HCT116 (cell line): Measurements from ENCODE around the gene FKBP7. TPM values are rescaled to one million over a fixed set of nuclear protein-coding genes. Genes with fewer than 3 reads are reported as not detected.

Experiments used
- ATAC-seq: fragments of 200-7000 bp; cut with Tn5 transposase; 2 replicates; pipeline ENCODE4 v1.9.1; 2020; ENCODE audit warnings: mild to moderate bottlenecking, moderate library complexity
- BruUV-seq: library from RNA; stranded (reverse); fragments of 400-500 nt; replicated peaks from 2 replicates; lab custom pipeline; 2021; lab: Mats Ljungman, UMichigan
- CTCF ChIA-PET: fragments of 300-600 bp; sonication (Branson Sonifier 250); formaldehyde crosslinking; loops from one replicate; lab custom pipeline; 2021; ENCODE audit warnings: antibody characterized with exemption; lab: Charles Lee
- POLR2A ChIA-PET: fragments of 300-600, 350-600 bp; sonication (Branson Sonifier 250); formaldehyde crosslinking; loops from one replicate; lab custom pipeline; 2021; ENCODE audit warnings: antibody characterized with exemption; lab: Charles Lee
- RAD21 ChIA-PET, 2 experiments: fragments of 300-600 bp; sonication (Branson Sonifier 250); formaldehyde crosslinking; loops; one replicate each; lab custom pipeline; 2023; ENCODE audit warnings: low total read pairs in 2 of 2; ENCODE audit not compliant: uncharacterized antibody in 2 of 2, unreplicated experiment in 2 of 2, low non-redundant PET in 1 of 2; lab: Charles Lee
- DNase-seq: peaks from one replicate; pipeline ENCODE4 v3.0.0-alpha.2; 2010; ENCODE audit warnings: low read depth, low spot score
- H2AFZ ChIP-seq: fragments of 200-600 bp; shearing (Covaris generic), sonication (generic); 2 replicates; pipeline ENCODE4 v1.6.1; 2017; ENCODE audit warnings: low read depth, mixed run types, mixed read lengths, antibody characterized with exemption, low read length; ENCODE audit not compliant: poor library complexity, severe bottlenecking
- H3K27ac ChIP-seq: 2 replicates; pipeline ENCODE4 v1.5.1; 2012; ENCODE audit warnings: low read depth, low read length
- H3K27me3 ChIP-seq: fragments of 200-600 bp; sonication (generic); 2 replicates; pipeline ENCODE4 v1.6.1; 2016; ENCODE audit warnings: mixed run types, low read length, mixed read lengths; ENCODE audit not compliant: insufficient read depth
- H3K36me3 ChIP-seq, 2 experiments: fragments of 200-500 bp in 1 of 2; fragments of 200-600 bp in 1 of 2; sonication (Bioruptor generic) in 1 of 2; sonication (generic) in 1 of 2; 2 replicates each; pipeline versions ENCODE4 v1.5.1 to v1.6.1; 2014 to 2016; ENCODE audit warnings: low read length in 2 of 2, inconsistent platforms in 1 of 2, mixed read lengths in 1 of 2, mixed run types in 1 of 2; ENCODE audit not compliant: insufficient read depth in 2 of 2, control insufficient read depth in 1 of 2
- H3K4me1 ChIP-seq, 2 experiments: fragments of 200-600 bp in 1 of 2; sonication (generic) in 1 of 2; 2 replicates each; pipeline versions ENCODE4 v1.5.1 to v1.6.1; 2012 to 2017; ENCODE audit warnings: low read length in 2 of 2, inconsistent platforms in 1 of 2, mild to moderate bottlenecking in 1 of 2, mixed read lengths in 1 of 2, mixed run types in 1 of 2, moderate library complexity in 1 of 2; ENCODE audit not compliant: insufficient read depth in 2 of 2, control insufficient read depth in 1 of 2
- H3K4me2 ChIP-seq: fragments of 200-600 bp; sonication (generic); 2 replicates; pipeline ENCODE4 v1.6.1; 2017; ENCODE audit warnings: mixed run types, low read length, mixed read lengths
- H3K4me3 ChIP-seq, 2 experiments: fragments of 200-600 bp in 1 of 2; sonication (generic) in 1 of 2; replicated peaks in 1 of 2; 2 replicates each; pipeline ENCODE4 v1.5.1; 2011 to 2016; ENCODE audit warnings: low read length in 2 of 2, control low read depth in 1 of 2, low read depth in 1 of 2, mild to moderate bottlenecking in 1 of 2, mixed read lengths in 1 of 2, mixed run types in 1 of 2
- H3K79me2 ChIP-seq: fragments of 200-600 bp; sonication (generic); 2 replicates; pipeline ENCODE4 v1.6.1; 2017; ENCODE audit warnings: mild to moderate bottlenecking, mixed run types, low read length, moderate library complexity, mixed read lengths; ENCODE audit not compliant: insufficient read depth
- H3K9ac ChIP-seq: fragments of 200-600 bp; sonication (generic); 2 replicates; pipeline ENCODE4 v1.6.1; 2016; ENCODE audit warnings: low read length, mixed read lengths
- H3K9me2 ChIP-seq: fragments of 200-600 bp; sonication (generic), shearing (Covaris generic); 2 replicates; pipeline ENCODE4 v1.6.1; 2017; ENCODE audit warnings: mixed run types, mild to moderate bottlenecking, moderate library complexity; ENCODE audit not compliant: insufficient read depth
- H3K9me3 ChIP-seq, 2 experiments: fragments of 200-500 bp in 1 of 2; fragments of 200-600 bp in 1 of 2; sonication (Bioruptor generic) in 1 of 2; sonication (generic) in 1 of 2; 2 replicates each; pipeline ENCODE4 v1.6.1; 2014 to 2017; ENCODE audit warnings: low read length in 2 of 2, mixed read lengths in 2 of 2, inconsistent platforms in 1 of 2, low read depth in 1 of 2, mild to moderate bottlenecking in 1 of 2, mixed run types in 1 of 2, moderate library complexity in 1 of 2; ENCODE audit not compliant: control insufficient read depth in 1 of 2, insufficient read depth in 1 of 2
- H4K20me1 ChIP-seq: fragments of 200-600 bp; sonication (generic), shearing (Covaris generic); 2 replicates; pipeline ENCODE4 v1.6.1; 2017; ENCODE audit warnings: mixed run types, mild to moderate bottlenecking, moderate library complexity; ENCODE audit not compliant: insufficient read depth
- CBX3 ChIP-seq: IDR thresholded peaks from 2 replicates; pipeline ENCODE4 v1.6.1; 2012; ENCODE audit warnings: low read depth
- CEBPB ChIP-seq: IDR thresholded peaks from 2 replicates; pipeline ENCODE4 v1.6.1; 2012; ENCODE audit warnings: low read depth
- ELF1 ChIP-seq: IDR thresholded peaks from 2 replicates; pipeline ENCODE4 v1.6.1; 2012; ENCODE audit warnings: low read depth, borderline replicate concordance
- EZH2 ChIP-seq: fragments of 200-600 bp; sonication (generic); IDR thresholded peaks from 2 replicates; pipeline ENCODE4 v1.6.1; 2017; ENCODE audit warnings: antibody characterized with exemption, mixed run types
- FOSL1 ChIP-seq: IDR thresholded peaks from 2 replicates; pipeline ENCODE4 v1.6.1; 2012; ENCODE audit warnings: low read depth
- JUND ChIP-seq: IDR thresholded peaks from 2 replicates; pipeline ENCODE4 v1.6.1; 2012
- POLR2A ChIP-seq: IDR thresholded peaks from 2 replicates; pipeline ENCODE4 v1.7.0; 2011; ENCODE audit warnings: borderline replicate concordance; ENCODE audit not compliant: insufficient read depth, insufficient read length; ENCODE audit errors: extremely low read depth
- POLR2AphosphoS5 ChIP-seq: IDR thresholded peaks from 2 replicates; pipeline ENCODE4 v1.6.1; 2011; ENCODE audit warnings: mild to moderate bottlenecking, low read depth, low read length, moderate library complexity
- SIN3A ChIP-seq: IDR thresholded peaks from 2 replicates; pipeline ENCODE4 v1.6.1; 2012; ENCODE audit warnings: low read depth
- SP1 ChIP-seq: IDR thresholded peaks from 2 replicates; pipeline ENCODE4 v1.6.1; 2012; ENCODE audit warnings: low read depth
- YY1 ChIP-seq: IDR thresholded peaks from 2 replicates; pipeline ENCODE4 v1.6.1; 2011; ENCODE audit warnings: low read length, low read depth, moderate library complexity, mild to moderate bottlenecking; ENCODE audit not compliant: insufficient replicate concordance; ENCODE audit errors: extremely low read depth
- ZBTB33 ChIP-seq: IDR thresholded peaks from 2 replicates; pipeline ENCODE4 v1.6.1; 2011; ENCODE audit warnings: mild to moderate bottlenecking, low read length, moderate library complexity; ENCODE audit not compliant: insufficient replicate concordance; ENCODE audit errors: extremely low read depth
- ZFX ChIP-seq: fragments of 450-650 bp; IDR thresholded peaks from 2 replicates; pipeline ENCODE4 v1.6.1; 2017
- ZNF274 ChIP-seq: fragments of 200-500 bp; sonication (Bioruptor generic); IDR thresholded peaks from 2 replicates; pipeline ENCODE4 v1.6.1; 2014; ENCODE audit warnings: mild to moderate bottlenecking, low read depth, low read length, inconsistent platforms
- intact Hi-C: fragments of 100-400 bp; cut with micrococcal nuclease; formaldehyde crosslinking; loops from 2 replicates; pipeline ENCODE4 v1.10.0; 2022
- total RNA-seq: library from RNA; stranded (reverse); gene quantifications from one replicate; pipeline ENCODE4 v1.2.1, GENCODE V29; 2021; ENCODE audit not compliant: unreplicated experiment
- TF ChIP-seq, protein P1 (sequence below): IDR thresholded peaks from 2 replicates; pipeline ENCODE4 v1.6.1; 2012; ENCODE audit warnings: low read depth

Gene FKBP7
- total RNA-seq, 1 experiment from 2014 or later, result 4.5 TPM

DNA sequence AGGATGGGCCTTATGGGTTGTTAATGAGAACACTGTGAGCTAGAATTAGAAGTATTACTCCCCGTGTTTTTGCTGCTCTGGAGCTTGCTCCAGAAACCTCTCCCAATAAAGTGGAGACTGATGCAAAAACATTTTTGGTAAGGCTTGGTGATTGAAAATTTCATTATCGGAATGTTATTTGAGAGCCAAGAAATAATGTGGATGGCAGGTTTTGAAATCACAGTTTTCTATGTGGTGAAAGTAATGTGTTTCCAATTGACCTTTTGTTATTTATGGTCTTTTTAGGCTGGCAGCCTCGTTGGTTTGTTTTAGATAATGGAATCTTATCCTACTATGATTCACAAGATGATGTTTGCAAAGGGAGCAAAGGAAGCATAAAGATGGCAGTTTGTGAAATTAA, 7.0 kb upstream of the FKBP7 start (continued):
- TF ChIP-seq ZBTB33, result no peak
- TF ChIP-seq JUND, result no peak
- no peak for TF ChIP-seq ZFX
- no peak for TF ChIP-seq SP1

GRCh38 chr2:178484245-178485041, 6.0 kb upstream of the FKBP7 start:
- no TSS peak for BruUV-seq
- Histone ChIP-seq H4K20me1 (no peaks in the 10 kb centered on the region; the same call in 1 of the 2 replicates), H3K4me1 (peaks cover 9 to 14% of the 10 kb centered on the region in 2 experiments; a peak in 3 of 4 replicates)

More at GRCh38 chr2:178484245-178485041, 6.0 kb upstream of the FKBP7 start:
- Histone ChIP-seq H3K9me3 (no peaks in the 10 kb centered on the region), H3K9ac (no peak overlapping the region), H3K4me2 (no peak overlapping the region), H3K4me3 (no peak overlapping the region), H3K36me3 (peaks cover 0 to 4% of the 10 kb centered on the region in 2 experiments; a peak in 1 of 4 replicates), H3K79me2 (peaks cover 49% of the 10 kb centered on the region), H3K27ac (no peak overlapping the region), H3K9me2 (no peaks in the 10 kb centered on the region), H3K27me3 (no peaks in the 10 kb centered on the region), H2AFZ (no peak overlapping the region)
- ChIA-PET RAD21 (no interaction called here), POLR2A (no interaction called here), CTCF (no interaction called here)
- no peak for ATAC-seq
- no peak for DNase-seq
- TF ChIP-seq ZBTB33 (no peak), FOSL1 (no peak), YY1 (no peak), JUND (no peak), POLR2AphosphoS5 (no peak), SIN3A (no peak), SP1 (no peak), EZH2 (no peak), CBX3 (no peak), POLR2A (no peak), ELF1 (no peak), CEBPB (no peak), ZNF274 (no peak)
- TF ChIP-seq, protein P1, sequence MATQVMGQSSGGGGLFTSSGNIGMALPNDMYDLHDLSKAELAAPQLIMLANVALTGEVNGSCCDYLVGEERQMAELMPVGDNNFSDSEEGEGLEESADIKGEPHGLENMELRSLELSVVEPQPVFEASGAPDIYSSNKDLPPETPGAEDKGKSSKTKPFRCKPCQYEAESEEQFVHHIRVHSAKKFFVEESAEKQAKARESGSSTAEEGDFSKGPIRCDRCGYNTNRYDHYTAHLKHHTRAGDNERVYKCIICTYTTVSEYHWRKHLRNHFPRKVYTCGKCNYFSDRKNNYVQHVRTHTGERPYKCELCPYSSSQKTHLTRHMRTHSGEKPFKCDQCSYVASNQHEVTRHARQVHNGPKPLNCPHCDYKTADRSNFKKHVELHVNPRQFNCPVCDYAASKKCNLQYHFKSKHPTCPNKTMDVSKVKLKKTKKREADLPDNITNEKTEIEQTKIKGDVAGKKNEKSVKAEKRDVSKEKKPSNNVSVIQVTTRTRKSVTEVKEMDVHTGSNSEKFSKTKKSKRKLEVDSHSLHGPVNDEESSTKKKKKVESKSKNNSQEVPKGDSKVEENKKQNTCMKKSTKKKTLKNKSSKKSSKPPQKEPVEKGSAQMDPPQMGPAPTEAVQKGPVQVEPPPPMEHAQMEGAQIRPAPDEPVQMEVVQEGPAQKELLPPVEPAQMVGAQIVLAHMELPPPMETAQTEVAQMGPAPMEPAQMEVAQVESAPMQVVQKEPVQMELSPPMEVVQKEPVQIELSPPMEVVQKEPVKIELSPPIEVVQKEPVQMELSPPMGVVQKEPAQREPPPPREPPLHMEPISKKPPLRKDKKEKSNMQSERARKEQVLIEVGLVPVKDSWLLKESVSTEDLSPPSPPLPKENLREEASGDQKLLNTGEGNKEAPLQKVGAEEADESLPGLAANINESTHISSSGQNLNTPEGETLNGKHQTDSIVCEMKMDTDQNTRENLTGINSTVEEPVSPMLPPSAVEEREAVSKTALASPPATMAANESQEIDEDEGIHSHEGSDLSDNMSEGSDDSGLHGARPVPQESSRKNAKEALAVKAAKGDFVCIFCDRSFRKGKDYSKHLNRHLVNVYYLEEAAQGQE, result no peak
- intact Hi-C loops, result no loop called here
